ENCODE results near the gene CHL1.

The CHL1 gene

DNA sequence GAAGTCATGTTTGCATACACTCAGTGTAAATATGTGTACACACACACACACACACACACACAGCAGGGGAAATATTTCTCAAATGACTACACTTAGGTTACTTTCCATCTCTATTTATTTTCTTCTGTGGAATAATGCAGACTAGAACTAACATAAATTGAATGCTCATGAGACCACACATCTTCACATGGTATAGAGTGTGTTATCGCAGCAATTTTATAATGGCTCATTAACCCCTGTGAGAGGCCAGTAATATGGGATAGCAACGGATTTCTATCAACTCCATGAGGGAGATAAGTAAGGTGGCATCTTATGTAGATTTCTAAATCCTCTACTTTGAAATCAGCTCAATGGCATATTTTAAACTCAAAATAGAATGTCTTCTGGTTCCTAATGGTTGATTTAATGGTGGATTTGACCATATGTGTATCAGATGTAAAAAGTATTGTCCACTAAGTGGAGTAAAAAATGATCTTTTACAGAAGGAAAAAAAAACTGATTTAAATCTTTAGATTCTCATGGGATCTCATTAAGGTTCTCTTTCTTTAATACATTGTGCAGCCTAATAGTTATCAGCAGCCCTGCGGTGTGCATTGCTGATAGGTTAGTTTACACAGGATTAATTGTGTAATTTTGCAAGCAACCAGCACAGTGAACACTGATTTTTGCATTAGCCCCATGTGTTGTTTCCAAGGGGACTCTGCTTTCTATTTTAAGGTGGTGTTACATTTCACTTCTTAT, 32.0 kb downstream of the CHL1 start:
- no peak for DNase-seq

DNA sequence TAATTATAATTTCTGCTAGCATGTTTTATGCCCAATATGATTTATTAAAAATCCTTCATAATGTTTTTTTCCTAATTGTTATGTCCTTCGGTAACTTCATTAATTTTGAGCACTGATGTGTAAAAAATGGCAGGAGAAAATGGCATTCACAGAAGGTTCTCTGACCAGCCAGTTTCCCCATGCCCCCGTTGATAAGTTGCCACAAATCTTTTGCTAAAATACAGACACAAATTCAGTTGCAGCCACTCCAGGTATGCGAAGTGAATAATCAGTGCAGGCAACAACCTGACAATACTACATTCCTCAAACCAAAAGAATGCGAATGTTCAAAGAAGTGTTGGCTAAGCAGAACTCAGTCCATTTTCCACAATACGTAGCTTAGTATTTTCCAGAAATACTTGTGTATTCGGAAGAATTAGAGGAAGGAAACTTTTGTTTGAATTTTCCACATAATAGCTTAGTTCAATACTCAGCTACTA, 32.7 kb downstream of the CHL1 start:
- no peak for DNase-seq

DNA sequence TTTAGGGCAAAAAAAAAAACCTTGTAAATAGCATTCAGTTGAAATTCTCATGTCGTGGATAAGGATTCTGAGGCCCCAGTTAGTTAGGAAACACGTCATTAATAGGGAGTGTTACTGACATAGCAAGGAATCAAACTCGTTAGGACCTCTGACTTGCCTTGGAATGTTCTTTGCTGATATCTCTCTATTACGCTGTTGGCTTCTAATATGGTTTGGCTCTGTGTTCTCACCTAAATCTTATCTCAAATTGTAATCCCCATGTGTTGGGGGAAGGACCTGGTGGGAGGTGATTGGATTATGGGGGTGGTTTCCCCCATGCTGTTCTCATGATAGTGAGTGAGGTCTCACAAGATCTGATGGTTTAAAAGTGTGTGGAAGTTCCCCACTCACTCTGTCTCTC, 40.3 kb downstream of the CHL1 start:
- DNase-seq = no peak

DNA sequence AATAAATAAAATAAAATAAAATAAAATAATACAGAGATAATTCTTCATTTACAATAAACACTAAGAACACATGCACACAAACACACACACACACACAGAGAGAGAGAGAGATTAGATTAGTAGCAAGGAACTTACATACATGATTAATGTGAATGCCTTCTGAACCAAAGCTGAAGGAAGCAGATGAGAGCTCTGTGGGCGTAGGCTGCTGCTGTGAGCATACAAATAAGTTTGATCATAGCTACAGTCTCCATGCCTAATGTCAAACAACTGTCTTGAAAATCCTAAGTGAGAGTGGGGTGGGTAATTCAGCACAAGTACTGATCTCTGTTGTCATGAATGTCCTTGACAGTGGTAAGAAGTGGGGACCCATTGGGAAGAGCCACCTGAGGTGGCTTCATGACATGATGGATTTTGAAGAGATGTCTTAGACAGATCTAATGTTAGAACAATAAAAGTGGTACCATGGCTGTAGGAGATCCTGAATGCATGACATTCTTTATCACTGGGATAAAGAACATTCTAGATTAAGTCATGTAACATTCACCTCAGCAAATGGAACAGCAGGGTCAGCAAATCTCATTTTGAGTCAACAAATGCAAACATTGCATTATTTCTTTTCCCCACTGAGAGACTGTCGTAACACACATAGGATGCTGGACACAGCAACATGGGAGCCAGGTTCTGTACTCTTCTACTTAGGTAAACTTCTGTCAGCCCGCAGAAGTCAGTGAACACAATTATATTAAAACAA, 46.2 kb downstream of the CHL1 start:
- no peak for DNase-seq

DNA sequence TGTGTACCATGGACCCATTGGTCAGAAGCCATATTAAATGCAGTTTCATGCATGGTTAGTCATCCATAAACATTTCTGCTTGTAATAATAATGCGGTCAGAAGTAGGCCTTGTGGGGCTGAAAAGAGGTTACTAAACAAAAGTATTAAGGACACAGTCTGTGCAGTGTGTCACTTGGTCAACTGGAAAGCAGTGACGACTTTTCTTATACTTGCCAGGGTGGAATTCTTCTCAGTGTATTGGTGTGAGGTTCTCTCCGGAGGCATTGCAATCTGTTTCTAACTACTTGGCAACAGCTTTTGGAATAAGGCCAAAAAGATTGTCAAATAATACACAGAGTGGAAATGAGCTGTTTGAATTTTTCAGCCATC, 46.8 kb downstream of the CHL1 start:
- no peak for DNase-seq

DNA sequence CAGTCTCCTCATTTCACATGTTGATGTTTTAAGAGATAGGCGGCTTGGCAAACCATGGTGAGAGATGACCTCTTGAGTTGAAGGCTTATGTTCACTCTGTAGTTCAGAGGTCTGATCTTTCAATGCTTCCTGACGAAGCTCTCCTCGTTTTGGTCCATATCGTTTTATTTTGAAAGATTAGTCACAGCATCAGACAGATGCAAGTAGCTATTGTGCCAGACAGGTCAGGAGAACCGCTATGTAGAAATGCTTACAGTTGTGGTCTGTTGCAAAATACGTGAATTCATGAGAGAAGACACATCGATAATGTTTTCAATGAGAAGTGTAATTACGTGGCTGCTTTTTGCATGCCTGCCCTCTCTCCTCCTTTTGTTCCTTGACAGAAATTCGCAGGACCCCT, 47.5 kb downstream of the CHL1 start:
- DNase-seq = no peak

DNA sequence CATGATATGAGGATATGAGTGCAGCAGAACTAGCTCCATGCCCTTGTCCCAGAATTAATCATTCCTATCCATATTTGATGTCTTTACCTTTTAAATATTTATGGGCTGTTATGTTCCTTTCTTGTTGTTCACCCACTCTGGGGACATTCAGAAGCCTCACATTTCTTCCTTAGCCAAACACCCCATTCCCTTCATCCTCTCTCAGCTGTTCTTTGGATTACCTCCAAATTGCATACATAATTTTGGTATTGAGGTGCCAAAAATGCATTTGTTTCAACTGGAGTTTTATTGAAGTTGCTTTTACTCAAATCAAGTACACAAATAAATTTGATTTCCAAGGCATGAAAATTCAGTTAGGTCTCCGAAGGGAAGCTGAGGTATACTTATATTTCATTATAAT, 51.4 kb downstream of the CHL1 start:
- no peak for DNase-seq

DNA sequence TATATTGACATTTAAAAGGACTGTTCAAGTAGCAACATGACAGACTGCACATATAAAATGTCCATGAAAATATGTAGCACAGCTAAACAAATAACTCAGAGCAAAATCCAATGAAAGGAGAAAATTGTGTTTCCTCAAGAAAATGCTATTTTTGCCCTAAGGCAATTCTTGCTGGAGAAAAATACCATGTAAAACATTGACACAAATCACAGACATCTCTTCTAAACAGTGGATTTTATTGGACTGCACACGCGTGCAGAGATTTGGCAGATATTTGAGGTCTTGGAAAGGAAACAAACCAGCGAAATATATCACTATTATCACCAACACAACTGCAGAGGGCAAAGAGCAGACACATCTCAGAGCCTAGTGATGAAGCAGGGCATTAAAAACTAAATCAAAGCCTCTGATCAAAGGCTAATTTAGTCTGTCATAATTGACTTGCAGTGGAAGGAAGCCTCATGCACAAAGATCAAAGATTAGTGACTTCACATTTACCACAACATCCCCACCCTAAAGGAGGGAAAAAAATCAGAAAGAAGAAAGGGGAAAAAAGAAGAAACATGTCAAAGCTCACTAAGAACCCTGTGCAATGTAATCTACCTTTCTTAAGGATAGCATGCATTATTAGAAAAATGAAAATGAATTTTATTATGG, 52.4 kb downstream of the CHL1 start:
- no peak for DNase-seq

DNA sequence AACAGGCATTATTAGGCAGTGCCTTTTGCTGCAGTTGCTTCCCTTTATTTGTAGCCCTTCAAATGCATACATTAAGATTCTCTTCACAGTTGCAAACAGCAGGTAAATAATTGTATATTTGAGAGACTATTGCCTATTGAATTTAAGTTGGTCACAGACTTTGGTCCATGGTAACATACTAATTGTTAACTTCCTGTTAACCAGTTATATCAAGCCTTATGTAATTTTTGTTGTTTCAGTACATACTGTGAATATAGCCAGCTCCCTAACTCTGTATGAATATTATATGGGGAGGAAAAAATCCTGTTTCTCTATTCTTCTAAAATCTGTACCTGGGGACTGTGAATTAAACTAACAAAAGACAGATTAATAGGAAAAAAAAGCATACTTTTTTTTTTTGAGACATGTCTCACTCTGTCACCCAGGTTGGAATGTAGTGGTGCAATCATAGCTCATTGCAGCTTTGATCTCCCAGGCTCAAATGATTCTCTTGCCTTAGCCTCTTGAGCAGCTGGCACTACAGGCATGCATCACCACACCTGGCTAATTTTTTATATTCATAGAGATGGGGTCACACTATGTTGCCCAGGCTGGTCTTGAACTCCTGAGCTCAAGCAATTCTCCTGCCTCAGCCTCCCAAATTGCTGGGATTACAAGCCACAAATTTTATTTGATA, 53.2 kb downstream of the CHL1 start:
- no peak for DNase-seq

DNA sequence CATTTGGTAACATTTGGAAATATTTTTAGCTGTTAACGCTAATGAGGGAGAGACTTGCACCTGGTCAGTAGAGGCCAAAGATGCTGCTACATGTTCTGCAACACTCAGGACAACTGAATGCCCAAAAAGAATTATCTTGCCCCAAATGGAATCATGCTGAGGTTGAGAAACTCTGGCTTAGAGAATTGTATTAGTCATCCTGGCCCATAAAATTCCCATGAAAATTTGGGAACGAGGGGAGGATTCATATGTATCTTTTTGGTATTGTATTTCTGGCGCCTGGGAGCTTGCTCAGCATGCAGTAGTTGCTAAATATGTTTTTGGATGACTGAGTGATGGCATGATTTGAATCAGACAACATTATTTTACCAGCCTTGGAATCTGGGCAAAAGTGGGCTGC, 59.9 kb downstream of the CHL1 start:
- no peak for DNase-seq

DNA sequence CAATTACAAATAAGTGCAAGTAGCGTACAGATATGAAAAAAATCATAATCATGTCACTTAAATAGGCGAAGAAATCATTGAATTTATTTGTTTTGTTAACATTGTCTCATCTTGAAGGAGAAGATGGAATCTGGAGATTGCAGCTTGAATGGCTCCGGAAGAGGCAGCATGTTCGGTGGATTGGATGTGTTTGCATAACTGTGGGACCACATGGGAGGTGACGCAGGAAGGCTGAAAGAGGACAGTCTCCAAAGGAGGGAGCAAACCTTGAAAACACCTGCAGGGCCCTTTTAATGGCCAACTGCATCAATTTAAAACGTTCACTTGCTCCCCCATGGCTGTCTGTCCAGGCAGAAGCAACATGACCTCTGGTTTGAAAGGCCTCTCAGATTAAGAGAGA, 61.3 kb downstream of the CHL1 start:
- DNase-seq = no peak

DNA sequence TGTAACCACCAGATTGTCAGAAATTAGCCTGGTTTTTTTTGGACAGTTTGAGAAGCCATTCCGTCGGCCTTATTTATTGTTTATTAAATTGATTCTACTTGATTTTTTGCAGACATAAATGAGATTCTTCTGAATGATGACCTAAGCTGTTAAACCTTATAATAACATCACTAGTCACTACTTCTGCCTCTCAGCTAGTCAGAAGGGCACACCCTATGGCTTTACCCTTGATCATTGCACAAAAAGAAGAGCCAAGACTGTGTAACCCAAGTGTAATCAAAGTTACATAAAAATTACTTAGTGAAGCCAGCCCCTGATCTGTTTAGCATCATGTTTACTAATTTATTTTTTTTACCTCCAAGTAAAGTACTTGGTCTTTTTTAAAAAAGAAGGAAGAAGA, 64.3 kb downstream of the CHL1 start:
- no peak for DNase-seq

DNA sequence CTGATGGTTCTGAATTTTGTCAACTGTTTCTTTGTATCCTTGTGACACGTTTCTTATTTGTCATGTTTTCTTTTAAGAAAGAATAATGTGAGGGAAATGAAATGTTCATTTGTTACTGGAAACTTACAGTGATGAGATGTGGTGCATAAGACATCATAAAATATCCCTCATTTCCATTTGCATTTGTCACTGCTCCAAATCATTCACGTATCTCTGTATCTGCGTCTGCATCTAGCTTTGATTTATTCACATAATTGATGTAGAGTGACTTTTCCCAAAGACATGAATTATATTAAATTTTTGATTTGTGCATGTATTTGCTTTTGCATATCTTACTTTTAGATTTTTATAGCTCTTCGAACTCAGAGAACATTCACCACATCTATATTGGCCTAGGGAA, 66.8 kb downstream of the CHL1 start:
- no peak for DNase-seq

DNA sequence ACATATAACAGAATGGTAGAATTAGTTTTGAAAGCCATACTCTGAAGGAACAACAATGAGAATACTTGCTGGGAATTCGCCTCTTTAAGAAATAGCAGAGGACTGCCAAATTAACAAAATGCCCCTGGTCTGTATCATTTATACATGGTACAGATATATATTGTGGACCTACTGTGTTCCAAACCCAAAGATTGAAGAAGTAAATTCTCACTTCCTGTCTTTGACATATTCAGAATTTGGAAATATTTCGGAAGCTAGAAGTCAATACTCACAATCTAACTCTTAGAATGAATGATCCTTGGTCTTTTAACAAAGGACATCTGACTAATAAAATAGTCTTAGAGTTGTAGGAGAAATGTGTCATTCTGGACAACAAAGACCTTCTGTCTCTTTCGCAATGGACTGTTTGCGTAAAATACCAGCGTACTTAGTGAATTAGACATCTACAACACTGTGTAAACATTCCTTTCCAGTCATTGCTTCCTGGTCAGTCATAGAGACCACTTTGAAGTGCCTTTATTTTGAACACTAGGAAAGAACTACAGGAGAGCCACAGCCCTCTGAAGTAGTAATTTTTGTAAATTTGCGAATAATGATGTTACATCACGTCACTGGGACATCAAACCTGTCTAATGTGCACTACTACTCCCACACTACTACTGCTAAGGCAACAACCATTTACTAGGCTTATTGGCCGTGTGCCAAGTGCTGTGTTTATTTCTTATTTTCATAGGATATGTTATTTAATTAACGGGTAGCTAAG, 68.0 kb downstream of the CHL1 start:
- no peak for DNase-seq

DNA sequence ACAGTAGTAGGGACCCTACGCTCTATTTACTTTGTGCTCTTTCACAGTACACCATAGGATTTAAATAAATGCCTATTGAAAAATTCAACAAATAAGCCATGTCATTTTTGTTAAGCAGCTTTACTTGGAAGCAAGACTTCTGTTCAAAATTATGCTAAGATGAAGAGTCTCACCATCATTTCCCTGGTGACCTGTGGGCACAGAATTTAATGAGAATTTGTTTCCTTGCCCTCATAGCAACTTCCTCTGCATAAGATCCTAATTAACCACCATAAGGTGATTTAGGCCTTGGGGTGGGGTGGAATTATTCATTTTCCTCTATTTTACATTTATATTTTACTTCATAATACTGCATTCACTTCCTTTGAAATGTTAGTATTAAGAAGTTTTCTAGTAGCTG, 70.5 kb downstream of the CHL1 start:
- no peak for DNase-seq

DNA sequence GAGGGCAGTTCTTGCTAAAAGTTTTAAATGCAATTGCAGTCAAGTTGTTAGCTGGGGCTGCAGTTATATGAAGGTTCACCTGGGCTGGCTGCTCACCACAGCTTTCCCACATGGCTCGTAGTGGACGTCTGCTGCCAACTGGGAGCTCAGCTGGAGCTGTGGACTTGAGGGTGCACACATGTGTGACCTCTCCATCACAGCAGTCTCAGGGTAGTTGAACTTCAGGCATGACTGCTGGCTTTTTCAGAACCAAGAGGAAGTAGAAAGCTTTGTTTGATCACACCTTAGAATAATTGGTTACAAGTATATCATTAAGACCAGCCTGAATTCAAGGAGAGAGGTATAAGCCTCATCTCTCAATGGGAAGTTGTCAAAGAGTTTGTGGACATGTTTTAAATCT, 74.1 kb downstream of the CHL1 start:
- no peak for DNase-seq

DNA sequence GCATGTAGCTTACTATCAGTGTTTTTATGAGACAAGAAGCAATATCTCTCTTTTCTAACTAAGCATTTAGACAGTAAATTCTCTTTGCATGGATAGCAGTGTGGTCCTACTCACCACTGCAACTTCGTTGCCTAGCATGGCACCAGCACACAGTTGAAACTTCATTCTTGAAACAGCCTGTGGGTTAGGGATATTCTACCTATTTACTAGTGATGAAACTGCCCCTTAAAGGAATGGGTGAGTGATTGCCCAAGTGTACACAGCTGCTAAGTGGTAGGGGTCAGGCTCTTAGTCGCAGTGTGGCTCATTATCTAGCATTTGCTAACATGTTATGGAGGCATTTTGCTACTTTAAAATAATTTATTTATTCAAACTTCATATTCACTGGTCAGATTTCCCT, 78.4 kb downstream of the CHL1 start:
- no peak for DNase-seq

DNA sequence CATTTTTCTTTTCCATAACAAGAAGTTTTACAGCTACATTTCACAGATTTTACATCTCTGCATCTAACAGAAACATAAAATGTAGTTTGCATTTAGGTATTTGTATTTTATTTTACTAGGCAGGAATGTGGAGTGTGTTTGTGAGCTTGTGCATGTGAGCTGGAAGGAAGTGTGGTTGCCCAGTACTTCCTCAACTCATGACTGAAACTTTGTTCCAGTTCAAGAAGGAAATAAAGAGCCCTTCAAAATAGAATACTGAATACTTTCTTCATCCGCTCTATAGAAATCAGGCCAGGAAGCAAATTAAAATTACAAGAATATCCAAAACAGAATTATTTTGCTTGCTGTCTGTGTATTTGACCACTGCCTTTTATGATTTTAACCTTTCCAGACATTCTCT, 81.3 kb downstream of the CHL1 start:
- DNase-seq = no peak

DNA sequence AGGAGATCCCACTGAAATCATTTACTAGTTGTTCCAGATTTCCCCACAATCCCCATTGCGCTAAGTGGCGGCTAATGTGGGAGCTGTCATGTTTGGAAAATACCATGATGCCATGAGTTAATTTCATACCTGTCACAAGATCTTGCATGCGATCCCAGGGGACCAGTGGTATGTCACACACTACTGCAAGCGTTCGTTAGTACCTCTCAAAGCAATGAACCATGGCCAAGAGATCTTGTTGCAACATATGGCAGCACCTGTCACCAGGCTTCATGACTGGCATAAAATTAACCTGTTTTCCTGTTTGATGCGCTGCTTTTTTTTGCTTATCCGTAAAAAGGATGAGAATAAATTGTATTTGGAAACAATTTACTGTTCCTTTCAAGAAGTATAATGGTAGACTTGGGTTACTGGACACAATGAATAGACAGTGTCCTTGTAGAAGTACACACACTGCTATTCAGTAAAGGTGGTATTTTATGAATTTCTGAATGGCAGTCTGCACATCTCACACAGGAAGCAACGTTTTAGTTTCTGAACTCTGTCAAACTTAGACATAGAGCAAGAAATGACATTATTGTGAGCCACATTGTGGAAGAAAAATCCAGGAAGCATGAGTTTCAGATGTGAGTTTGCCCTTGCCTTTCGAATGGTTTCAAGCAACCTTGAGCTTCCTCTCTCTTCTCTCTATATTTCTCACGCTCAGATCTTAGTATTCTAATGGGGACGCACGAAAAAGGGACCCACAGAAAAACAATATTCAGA, 81.9 kb downstream of the CHL1 start:
- no peak for DNase-seq

DNA sequence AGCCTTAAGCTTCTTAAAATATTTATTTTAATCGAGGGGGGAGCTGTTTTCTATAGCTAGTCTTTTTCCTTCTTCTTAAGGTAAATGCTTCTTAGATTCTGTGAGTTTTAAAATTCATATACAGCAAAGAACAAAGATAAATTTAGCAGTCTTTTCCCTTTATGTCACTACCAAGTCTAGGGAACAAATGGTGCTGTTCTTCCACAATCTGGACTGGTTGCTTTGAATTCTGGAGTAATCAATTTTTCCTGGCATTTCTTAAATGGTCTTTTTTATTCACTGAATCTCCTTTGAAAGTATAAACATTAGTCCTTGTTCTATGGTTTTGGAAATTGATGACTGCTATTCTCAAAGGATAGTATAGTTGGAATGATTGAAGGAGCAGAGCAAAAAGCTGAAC, 82.8 kb downstream of the CHL1 start:
- DNase-seq = no peak

DNA sequence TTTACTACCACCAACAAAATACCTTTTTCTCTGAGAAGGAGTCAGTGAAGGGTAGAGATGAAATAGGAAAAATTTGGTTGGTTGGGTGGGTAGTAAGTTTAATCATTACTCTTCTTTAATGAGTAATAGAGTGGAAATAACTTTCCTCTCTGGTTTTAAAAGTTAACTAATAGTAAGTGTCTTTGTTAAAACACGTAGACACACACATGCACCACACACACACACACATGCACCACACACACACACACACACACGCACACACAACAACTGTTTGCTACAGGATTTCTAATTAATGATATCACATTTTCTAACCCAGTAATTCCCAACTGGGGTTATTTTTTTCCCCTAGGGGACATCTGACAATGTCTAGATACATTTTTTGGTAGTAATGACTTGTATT, 84.1 kb downstream of the CHL1 start:
- DNase-seq = no peak

DNA sequence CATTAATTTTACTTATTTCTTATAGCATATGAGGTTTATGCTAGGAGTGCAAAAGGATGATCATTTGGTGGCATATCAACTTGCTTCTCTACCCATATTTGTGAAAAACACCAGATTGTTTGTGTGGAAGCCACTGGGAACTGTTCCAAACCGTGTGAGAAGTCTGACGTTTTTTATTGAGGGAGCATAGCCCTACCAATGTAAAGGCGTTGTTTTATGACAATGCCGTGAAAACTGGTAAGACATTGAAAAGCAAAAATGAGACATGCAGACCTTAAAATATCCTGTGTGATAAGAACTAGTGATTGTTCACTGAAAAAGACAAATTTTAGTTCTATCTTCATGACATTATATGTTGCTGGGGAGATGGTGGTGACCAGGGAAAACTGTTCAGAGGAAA, 87.8 kb downstream of the CHL1 start:
- no peak for DNase-seq
